Karpas-422 (cell line): ENCODE data around the gene RNF135. TPM values are rescaled to one million over a fixed set of nuclear protein-coding genes. Genes with fewer than 3 reads are reported as not detected.
"Not testable (repeated sequence)": the region's sequence is repeated elsewhere in the genome, so short reads cannot be mapped to it uniquely, and the experiment has no call there.

Experiments used
- DNase-seq: peaks from one replicate; pipeline ENCODE4 v3.0.0-alpha.2; 2015
- H2AFZ ChIP-seq: fragments of 200-600 bp; sonication (generic); 2 replicates; pipeline ENCODE4 v1.6.1; 2014; ENCODE audit warnings: antibody characterized with exemption, low read length, mixed read lengths
- H3K27ac ChIP-seq: fragments of 200-600 bp; sonication (generic); 2 replicates; pipeline ENCODE4 v1.5.1; 2014; ENCODE audit warnings: mild to moderate bottlenecking, low read length, moderate library complexity
- H3K27me3 ChIP-seq: fragments of 200-600 bp; sonication (generic); 2 replicates; pipeline ENCODE4 v1.6.1; 2014; ENCODE audit warnings: low read length, mixed read lengths
- H3K36me3 ChIP-seq: fragments of 200-600 bp; sonication (generic); 2 replicates; pipeline ENCODE4 v1.6.1; 2014; ENCODE audit warnings: low read length, mixed read lengths; ENCODE audit not compliant: insufficient read depth
- H3K4me1 ChIP-seq: fragments of 200-600 bp; sonication (generic); 2 replicates; pipeline ENCODE4 v1.6.1; 2014; ENCODE audit warnings: mild to moderate bottlenecking, low read length, mixed read lengths
- H3K4me2 ChIP-seq: fragments of 200-600 bp; sonication (generic); 2 replicates; pipeline ENCODE4 v1.6.1; 2014; ENCODE audit warnings: low read length, low read depth, mild to moderate bottlenecking; ENCODE audit not compliant: poor library complexity, severe bottlenecking
- H3K4me3 ChIP-seq: fragments of 200-600 bp; sonication (generic); 2 replicates; pipeline ENCODE4 v1.5.1; 2014; ENCODE audit warnings: mild to moderate bottlenecking, antibody characterized with exemption, low read length, mixed read lengths
- H3K79me2 ChIP-seq: fragments of 200-600 bp; sonication (generic); 2 replicates; pipeline ENCODE4 v1.6.1; 2014; ENCODE audit warnings: mild to moderate bottlenecking, low read length, mixed read lengths
- H3K9ac ChIP-seq: fragments of 200-600 bp; sonication (generic); 2 replicates; pipeline ENCODE4 v1.6.0; 2014; ENCODE audit warnings: low read length
- H3K9me2 ChIP-seq: fragments of 200-600 bp; sonication (generic), shearing (Covaris generic); replicated peaks from 2 replicates; pipeline ENCODE4 v1.6.0; 2014; ENCODE audit warnings: mild to moderate bottlenecking, low read length, moderate library complexity; ENCODE audit not compliant: insufficient read depth
- H3K9me3 ChIP-seq: fragments of 300-700, 200-600 bp; sonication (generic); 2 replicates; pipeline ENCODE4 v1.6.1; 2014; ENCODE audit warnings: low read length, mixed read lengths
- H4K20me1 ChIP-seq: fragments of 200-600 bp; sonication (generic); 2 replicates; pipeline ENCODE4 v1.6.1; 2014; ENCODE audit warnings: mild to moderate bottlenecking, antibody characterized with exemption, low read length, low read depth; ENCODE audit not compliant: insufficient read depth
- total RNA-seq: library from RNA; depleted of rRNA; stranded (reverse); fragments of >200 nt; shearing (Covaris generic); gene quantifications from 2 replicates; pipeline ENCODE4 v1.2.3, GENCODE V29; 2014; ENCODE audit warnings: low replicate concordance

The RNF135 gene
- total RNA-seq, 1 experiment from 2014 or later = 23.2 TPM

DNA sequence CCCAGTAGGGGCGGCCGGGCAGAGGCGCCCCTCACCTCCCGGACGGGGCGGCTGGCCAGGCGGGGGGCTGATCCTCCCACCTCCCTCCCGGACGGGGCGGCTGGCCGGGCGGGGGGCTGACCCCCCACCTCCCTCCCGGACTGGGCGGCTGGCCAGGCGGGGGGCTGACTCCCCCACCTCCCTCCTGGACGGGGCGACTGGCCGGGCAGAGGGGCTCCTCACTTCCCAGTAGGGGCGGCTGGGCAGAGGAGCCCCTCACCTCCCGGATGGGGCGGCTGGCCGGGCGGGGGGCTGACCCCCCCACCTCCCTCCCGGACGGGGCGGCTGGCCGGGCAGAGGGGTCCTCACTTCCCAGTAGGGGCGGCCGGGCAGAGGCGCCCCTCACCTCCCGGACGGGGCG lies 9.1 kb downstream of the RNF135 start:
- not testable (repeated sequence) for H3K9me2 ChIP-seq, H3K27me3 ChIP-seq, H2AFZ ChIP-seq, H3K4me2 ChIP-seq, H3K9ac ChIP-seq, H4K20me1 ChIP-seq, H3K27ac ChIP-seq, DNase-seq, H3K36me3 ChIP-seq, H3K9me3 ChIP-seq, H3K4me3 ChIP-seq, H3K4me1 ChIP-seq
- peaks cover 59% of the 10 kb centered on the region for H3K79me2 ChIP-seq

DNA sequence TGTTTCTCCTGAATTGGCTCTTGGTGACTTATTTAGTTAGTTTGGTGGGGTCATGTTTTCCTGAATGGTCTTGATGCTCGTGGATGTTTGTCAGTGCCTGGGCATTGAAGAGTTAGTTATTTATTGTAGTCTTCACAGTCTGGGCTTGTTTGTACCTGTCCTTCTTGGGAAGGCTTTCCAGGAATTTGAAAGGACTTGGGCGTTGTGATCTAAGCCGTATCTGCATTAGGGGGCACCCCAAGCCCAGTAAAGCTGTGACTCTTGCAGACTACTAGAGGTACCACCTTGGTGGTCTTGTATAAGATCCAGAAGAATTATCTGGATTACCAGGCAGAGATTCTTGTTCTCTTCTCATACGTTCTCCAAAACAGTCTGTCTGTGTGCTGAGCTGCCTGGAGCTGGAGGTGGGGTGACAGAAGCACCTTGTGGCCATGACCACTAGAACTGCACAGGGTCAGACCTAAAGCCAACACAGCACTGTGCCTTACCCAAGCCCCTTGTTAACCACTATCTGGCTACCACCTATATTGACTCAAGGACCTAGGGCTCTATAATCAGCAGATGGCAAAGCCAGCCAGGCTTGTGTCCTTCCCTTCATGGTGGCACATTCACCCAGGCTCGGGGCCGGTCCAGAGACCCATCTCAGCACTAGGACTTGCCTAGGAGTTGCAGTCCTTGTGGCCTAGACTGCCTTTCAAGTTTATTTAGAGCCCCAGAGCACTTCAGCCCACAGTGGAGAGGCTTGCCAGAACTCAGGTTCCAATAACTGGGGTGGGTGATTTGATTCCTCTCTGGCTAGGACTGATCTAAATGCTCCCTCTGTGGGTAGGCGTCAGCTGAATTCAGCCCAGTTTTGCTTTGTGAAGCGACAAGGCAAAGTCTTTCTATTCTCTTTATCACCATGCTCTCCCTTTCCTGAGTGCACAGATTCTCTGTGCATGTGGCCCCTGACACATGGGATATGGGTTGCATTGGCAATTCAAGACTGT lies 11.0 kb downstream of the RNF135 start:
- Histone ChIP-seq H3K79me2 (peaks cover 53% of the 10 kb centered on the region), H3K27ac (no peak overlapping the region), H3K27me3 (no peaks in the 10 kb centered on the region), H2AFZ (no peak overlapping the region), H3K9me3 (no peaks in the 10 kb centered on the region), H3K9me2 (no peaks in the 10 kb centered on the region), H3K9ac (no peak overlapping the region), H3K4me3 (no peak overlapping the region), H3K4me1 (peaks cover 9% of the 10 kb centered on the region), H3K4me2 (no peak overlapping the region), H3K36me3 (peaks cover 19% of the 10 kb centered on the region; the same call in 1 of the 2 replicates), H4K20me1 (no peaks in the 10 kb centered on the region)
- DNase-seq = no peak

DNA sequence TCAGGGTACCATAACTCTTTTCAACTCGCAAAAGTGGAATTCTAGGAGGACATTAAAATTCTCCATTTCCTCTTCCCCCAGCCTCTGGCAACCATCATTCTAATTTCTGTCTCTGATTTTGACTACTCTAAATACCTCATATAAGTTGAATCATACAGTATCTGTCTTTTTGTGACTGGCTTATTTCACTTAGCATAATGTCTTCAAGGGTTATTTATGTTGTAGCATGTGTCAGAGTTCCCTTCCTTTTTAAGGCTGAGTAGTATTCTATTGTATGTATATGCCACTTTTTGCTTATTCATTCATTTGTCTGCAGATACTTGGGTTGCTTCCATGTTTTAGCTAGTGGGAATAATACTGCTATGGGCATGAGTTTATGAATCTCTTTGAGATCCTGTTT lies 12.0 kb downstream of the RNF135 start:
- Histone ChIP-seq H3K9me2 (no peaks in the 10 kb centered on the region), H3K4me1 (peaks cover 9% of the 10 kb centered on the region), H3K9ac (no peak overlapping the region), H3K27me3 (no peaks in the 10 kb centered on the region), H3K4me3 (no peak overlapping the region), H3K79me2 (peaks cover 50% of the 10 kb centered on the region), H2AFZ (no peak overlapping the region), H3K27ac (no peak overlapping the region), H3K9me3 (no peaks in the 10 kb centered on the region), H3K36me3 (peaks cover 20% of the 10 kb centered on the region; the same call in 1 of the 2 replicates), H4K20me1 (no peaks in the 10 kb centered on the region), H3K4me2 (no peak overlapping the region)
- DNase-seq = no peak

DNA sequence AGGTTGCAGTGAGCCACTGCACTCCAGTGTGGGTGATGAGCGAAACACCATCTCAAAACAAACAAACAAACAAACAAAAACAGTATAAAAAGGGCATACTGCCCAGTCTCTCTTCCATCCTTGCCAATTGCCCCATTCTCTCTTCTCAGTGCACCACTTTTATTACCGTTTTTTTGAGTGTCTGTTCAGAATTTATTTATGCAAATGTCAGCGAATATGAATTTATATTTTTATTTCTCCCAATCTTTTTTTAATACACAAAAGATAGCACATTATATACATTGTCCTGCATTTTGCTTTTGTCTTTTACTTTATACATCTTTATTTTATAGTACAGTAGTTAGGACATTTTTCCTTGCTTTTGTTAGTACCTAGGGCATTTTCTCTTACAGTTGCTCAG lies 19.6 kb downstream of the RNF135 start:
- Histone ChIP-seq H3K9me2 (no peaks in the 10 kb centered on the region), H3K4me1 (no peaks in the 10 kb centered on the region), H3K4me3 (no peak overlapping the region), H3K9me3 (no peaks in the 10 kb centered on the region), H4K20me1 (no peaks in the 10 kb centered on the region), H2AFZ (no peak overlapping the region), H3K27ac (no peak overlapping the region), H3K36me3 (peaks cover 25% of the 10 kb centered on the region; the same call in 1 of the 2 replicates), H3K79me2 (peaks cover 23% of the 10 kb centered on the region), H3K27me3 (no peaks in the 10 kb centered on the region), H3K4me2 (no peak overlapping the region), H3K9ac (no peak overlapping the region)
- DNase-seq = no peak

DNA sequence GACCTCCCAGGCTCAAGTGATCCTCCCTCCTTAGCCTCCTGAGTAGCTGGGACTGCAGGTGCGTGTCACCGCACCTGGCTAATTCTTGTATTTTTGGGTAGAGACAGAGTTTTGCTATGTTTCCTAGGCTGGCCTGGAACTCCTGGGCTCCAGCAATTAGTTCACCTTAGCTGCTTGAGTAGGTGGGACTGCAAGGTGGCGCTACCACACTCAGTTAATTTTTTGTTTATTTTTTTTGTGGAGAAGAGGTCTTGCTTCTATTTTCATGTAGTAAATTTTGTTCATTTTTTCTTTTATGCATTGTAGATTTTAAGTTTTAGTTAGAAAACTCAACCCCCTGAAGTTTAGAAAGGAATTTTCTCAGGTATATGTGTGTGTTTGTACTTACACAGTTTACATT lies 21.7 kb downstream of the RNF135 start:
- Histone ChIP-seq H3K4me3 (no peak overlapping the region), H3K27ac (no peak overlapping the region), H3K4me2 (no peak overlapping the region), H3K9ac (no peak overlapping the region), H3K9me3 (no peaks in the 10 kb centered on the region), H3K27me3 (no peaks in the 10 kb centered on the region), H3K9me2 (no peaks in the 10 kb centered on the region), H3K4me1 (no peaks in the 10 kb centered on the region), H3K36me3 (peaks cover 23% of the 10 kb centered on the region; the same call in 1 of the 2 replicates), H3K79me2 (peaks cover 13% of the 10 kb centered on the region; the same call in 1 of the 2 replicates), H2AFZ (no peak overlapping the region), H4K20me1 (no peaks in the 10 kb centered on the region)
- DNase-seq = no peak

GRCh38 chr17:30995347-30995746 lies 24.5 kb downstream of the RNF135 start:
- Histone ChIP-seq H3K4me3 (no peak overlapping the region), H3K4me1 (no peaks in the 10 kb centered on the region), H2AFZ (no peak overlapping the region)

GRCh38 chr17:30996486-30996885 lies 25.6 kb downstream of the RNF135 start:
- H3K9ac ChIP-seq = no peak overlapping the region
- no peaks in the 10 kb centered on the region for H3K27me3 ChIP-seq
- H3K79me2 ChIP-seq = no peaks in the 10 kb centered on the region
- no peaks in the 10 kb centered on the region for H3K4me1 ChIP-seq
- no peak overlapping the region for H3K27ac ChIP-seq
- H3K36me3 ChIP-seq = peaks cover 20% of the 10 kb centered on the region
- H4K20me1 ChIP-seq = no peaks in the 10 kb centered on the region
- no peak overlapping the region for H3K4me3 ChIP-seq
- no peak overlapping the region for H2AFZ ChIP-seq
- H3K9me3 ChIP-seq = no peaks in the 10 kb centered on the region
- DNase-seq = no peak
- H3K4me2 ChIP-seq = no peak overlapping the region
- H3K9me2 ChIP-seq = no peaks in the 10 kb centered on the region

More at GRCh38 chr17:30995347-30995746, 24.5 kb downstream of the RNF135 start:
- H3K9me2 ChIP-seq = no peaks in the 10 kb centered on the region
- peaks cover 27% of the 10 kb centered on the region for H3K36me3 ChIP-seq
- no peak overlapping the region for H3K9ac ChIP-seq
- H3K27me3 ChIP-seq = no peaks in the 10 kb centered on the region
- H3K9me3 ChIP-seq = no peaks in the 10 kb centered on the region
- peaks cover 6% of the 10 kb centered on the region; the same call in 1 of the 2 replicates for H3K79me2 ChIP-seq
- no peak overlapping the region for H3K27ac ChIP-seq
- no peak for DNase-seq
- H3K4me2 ChIP-seq = no peak overlapping the region
- no peaks in the 10 kb centered on the region for H4K20me1 ChIP-seq

GRCh38 chr17:30997270-30997669 lies 26.4 kb downstream of the RNF135 start:
- H3K9ac ChIP-seq = no peak overlapping the region
- no peaks in the 10 kb centered on the region for H3K27me3 ChIP-seq
- no peaks in the 10 kb centered on the region for H4K20me1 ChIP-seq
- H3K27ac ChIP-seq = no peak overlapping the region
- no peak overlapping the region for H3K4me3 ChIP-seq
- no peak overlapping the region for H2AFZ ChIP-seq
- no peak overlapping the region for H3K4me2 ChIP-seq
- H3K9me2 ChIP-seq = no peaks in the 10 kb centered on the region
- H3K36me3 ChIP-seq = peaks cover 20% of the 10 kb centered on the region
- H3K4me1 ChIP-seq = no peaks in the 10 kb centered on the region
- DNase-seq = no peak
- H3K79me2 ChIP-seq = no peaks in the 10 kb centered on the region
- no peaks in the 10 kb centered on the region for H3K9me3 ChIP-seq
